ENCODE measurements around the gene CR1L.
"Not testable (repeated sequence)": the region's sequence is repeated elsewhere in the genome, so short reads cannot be mapped to it uniquely, and the experiment has no call there.

CR1L gene

DNA sequence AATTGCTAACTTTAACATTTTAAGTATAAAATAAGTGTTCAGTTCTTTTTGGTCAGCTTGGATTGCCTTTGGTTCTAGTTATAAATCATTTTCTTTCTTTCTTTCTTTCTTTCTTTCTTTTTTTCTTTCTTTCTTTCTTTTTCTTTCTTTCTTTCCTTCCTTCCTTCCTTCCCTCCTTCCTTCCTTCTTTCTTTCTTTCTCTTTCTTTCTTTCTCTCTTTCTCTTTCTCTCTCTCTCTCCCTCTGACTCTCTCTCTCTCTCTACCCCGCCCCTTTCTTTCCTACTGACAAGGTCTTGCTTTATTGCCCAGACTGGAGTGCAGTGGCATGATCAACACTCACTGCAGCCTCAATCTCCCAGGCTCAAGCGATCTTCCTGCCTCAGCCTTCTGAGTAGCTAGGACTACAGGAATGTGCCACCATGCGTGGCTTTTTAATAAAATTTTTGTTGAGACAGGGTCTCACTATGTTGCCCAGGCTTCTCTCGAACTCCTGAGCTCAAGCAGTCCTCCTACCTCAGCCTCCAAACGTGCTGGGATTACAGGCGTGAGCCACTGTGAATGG is 38.0 kb downstream of the CR1L start:
- DNase-seq (ENCODE audit: low read depth): not testable (repeated sequence)

DNA sequence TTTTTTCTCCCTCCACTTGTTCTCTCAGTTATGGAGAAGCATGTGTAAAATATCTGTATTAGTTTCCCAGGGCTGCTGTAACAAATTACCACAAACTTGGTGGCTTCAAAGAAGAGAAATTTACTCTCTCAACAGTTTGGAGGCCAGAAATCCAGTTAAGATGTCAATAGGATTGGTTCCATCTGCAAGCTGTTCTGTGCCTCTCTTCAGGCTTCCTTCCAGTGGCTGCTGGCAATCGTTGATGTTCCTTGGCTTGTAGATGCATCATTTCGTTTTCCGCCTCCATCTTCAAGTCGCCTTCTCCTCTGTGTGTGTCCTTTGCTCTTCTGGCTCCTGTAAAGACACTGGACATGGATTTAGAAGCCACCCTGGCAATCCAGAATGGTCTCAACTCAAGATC is 45.6 kb downstream of the CR1L start:
- not testable (repeated sequence) for DNase-seq (ENCODE audit: low read depth)

- DNase-seq (ENCODE audit: low read depth): no peak
These were observed 46.1 kb downstream of the CR1L start for GRCh38 chr1:207691010-207691409.

DNA sequence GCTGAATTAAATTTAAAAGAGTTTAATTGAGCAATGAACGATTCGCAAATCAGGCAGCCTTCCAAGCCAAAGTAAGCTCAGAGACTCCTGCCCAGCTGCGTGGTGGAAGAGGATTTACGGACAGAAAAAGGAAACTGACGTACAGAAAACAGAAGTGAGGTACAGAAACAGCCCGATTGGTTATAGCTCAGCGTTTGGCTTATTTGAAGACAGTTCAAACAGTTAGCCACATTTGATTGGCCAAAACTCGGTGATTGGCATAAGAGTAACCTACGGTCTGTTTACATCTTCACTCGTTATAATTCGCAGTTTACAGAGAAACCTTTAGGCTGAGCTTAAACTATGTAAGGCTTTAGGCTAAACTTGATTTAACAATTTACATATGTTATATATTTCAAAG is 46.9 kb downstream of the CR1L start:
- DNase-seq (ENCODE audit: low read depth): no peak

DNA sequence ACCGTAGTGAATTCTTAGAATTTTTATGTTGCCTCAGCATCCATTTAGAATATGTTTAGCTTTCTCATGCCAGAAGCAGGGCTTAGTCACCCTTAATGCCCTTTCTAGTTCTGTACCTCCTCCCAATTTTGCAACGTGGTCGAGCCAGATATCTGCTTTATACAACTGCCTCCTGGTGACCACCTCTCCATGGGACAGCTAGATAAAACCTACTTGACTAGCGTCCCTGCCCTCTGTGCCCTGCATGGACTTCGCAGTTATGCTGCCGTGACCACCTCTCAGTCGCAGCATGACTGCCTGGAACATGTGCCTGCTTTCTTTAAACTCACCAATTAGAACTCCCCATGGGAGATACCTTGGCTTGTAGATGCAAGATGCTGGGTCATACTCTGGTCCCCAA is 47.4 kb downstream of the CR1L start:
- not testable (repeated sequence) for DNase-seq (ENCODE audit: low read depth)

GRCh38 chr1:207695891-207696290 is 51.0 kb downstream of the CR1L start:
- no peak for DNase-seq (ENCODE audit: low read depth)

DNA sequence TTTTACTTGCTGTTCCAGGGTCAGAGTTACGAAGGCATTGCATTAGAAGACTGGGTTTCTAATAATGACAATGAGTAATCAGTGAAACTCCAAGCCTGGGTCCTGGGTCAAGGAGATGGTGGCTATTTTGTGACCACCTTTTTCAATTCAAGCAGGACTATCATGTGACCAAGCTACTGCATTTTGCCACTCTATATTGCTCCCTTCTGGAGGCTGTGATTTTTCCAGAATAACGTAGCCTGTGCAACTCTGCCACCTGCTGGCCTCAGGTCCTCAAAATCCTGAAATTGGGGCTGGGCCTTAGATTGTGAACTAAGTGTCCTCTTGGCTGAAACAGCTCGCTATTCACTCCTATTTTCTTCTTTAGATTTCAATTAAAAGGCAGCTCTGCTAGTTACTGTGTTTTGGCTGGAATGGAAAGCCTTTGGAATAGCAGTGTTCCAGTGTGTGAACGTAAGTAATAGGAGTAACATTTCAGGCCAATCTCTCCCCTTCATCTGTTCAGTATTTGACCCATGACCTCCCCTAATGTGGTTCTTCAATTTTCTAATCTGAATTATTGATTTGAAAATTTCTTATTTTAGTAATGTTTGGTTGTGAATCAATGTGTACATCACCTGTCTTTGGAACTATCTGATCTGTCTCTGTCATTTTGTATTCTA is 54.0 kb downstream of the CR1L start:
- no peak for DNase-seq (ENCODE audit: low read depth)

- DNase-seq (ENCODE audit: low read depth): no peak
These were observed 57.4 kb downstream of the CR1L start for GRCh38 chr1:207702317-207702716.

- DNase-seq (ENCODE audit: low read depth): no peak
These were observed 58.8 kb downstream of the CR1L start for GRCh38 chr1:207703712-207704111.

DNA sequence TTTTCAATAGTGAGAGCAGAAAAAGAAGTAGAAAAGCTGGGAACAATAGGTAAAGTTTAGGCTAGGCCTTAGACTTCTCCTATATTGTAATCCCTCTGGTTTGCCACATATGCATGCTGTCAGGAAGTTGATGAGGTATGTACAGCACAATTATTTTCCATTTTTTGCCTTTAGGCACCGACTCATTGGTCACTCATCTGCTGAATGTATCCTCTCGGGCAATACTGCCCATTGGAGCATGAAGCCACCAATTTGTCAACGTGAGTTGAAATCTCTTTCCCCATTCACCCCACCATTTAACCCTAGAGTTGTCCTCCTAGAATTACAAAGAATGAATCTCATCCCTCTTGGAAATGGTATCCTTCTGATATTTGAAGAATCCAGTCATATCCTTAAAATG is 63.1 kb downstream of the CR1L start:
- not testable (repeated sequence) for DNase-seq (ENCODE audit: low read depth)

DNA sequence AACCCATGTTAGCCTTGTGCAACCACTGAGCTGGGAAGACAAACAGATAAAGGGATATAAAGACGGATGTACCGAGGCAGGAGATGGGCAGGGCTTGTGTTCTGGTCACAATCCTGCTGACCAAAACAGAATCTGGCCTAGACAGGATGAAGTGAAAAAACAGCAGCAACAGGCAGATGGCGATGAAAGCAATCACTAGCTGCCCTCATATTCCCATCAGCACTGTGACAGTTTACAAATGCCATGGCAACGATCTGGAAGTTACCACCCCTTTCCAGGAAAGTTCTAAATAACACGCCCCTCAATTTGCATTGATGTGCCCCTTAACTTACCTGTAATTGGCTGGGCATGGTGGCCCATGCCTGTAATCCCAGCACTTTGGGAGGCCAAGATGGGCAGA is 66.4 kb downstream of the CR1L start:
- DNase-seq (ENCODE audit: low read depth): no peak

- not testable (repeated sequence) for DNase-seq (ENCODE audit: low read depth)
These were observed 67.8 kb downstream of the CR1L start for GRCh38 chr1:207712701-207713100.

DNA sequence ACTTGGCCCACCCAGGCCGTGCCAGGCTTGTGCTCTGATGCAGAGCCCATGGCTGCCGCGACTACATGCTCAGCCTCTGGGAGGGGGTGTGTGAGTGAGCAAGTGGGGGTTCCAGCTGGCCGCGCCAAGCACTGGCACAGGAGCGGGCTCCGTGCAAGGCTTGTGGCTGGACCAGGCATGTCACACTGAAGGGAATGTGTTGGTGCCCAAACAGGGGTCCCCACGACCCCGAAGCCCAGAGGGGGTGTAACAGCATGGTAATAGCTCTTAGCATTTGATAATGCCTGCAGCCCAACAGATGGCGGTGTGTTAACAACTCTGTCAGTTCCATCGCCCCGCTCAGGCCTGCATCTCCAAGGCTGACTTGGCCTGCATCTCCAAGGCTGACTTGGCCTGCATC is 68.6 kb downstream of the CR1L start:
- DNase-seq (ENCODE audit: low read depth): no peak

GRCh38 chr1:207719234-207719633 is 74.3 kb downstream of the CR1L start:
- DNase-seq (ENCODE audit: low read depth): no peak

DNA sequence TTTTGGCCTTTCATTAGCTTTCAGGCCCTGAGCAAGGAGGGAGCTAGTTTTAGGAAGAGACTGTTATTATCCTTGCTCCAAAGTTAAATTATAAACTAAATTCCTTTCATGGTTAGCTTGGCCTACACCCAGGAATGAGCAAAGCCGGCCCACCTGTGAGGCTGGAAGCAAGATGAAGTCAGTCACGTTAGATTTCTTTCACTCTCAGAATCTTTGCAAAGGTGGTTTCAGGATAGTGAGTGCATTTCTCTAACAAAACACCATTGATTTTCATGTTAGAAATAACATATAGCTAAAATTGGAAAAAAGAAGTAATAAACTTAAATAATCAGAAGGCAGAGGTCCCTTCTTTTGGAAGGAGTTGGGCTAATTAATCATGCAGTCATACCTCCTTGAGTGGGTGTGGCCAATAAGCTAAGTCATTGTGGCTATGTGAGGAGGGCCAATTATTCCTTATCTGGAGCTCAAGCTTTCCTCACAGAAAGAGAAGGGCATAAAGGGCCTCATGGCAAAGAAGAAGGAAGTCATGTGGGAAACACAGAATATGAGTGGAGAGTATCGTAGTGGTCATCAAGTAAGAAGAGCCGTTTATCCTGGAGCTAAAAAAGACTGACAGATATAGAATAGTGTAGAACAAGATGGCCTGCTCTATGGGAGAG is 83.4 kb downstream of the CR1L start:
- not testable (repeated sequence) for DNase-seq (ENCODE audit: low read depth)

- DNase-seq (ENCODE audit: low read depth): not testable (repeated sequence)
These were observed 92.7 kb downstream of the CR1L start for GRCh38 chr1:207737503-207738157.

- not testable (repeated sequence) for DNase-seq (ENCODE audit: low read depth)
These were observed 93.3 kb downstream of the CR1L start for GRCh38 chr1:207738158-207738659.

GRCh38 chr1:207740207-207740606 is 95.3 kb downstream of the CR1L start:
- no peak for DNase-seq (ENCODE audit: low read depth)

- no peak for DNase-seq (ENCODE audit: low read depth)
These were observed 98.1 kb downstream of the CR1L start for GRCh38 chr1:207742850-207743555.

GRCh38 chr1:207744000-207744534 is 99.1 kb downstream of the CR1L start:
- DNase-seq (ENCODE audit: low read depth): no peak

- no peak for DNase-seq (ENCODE audit: low read depth)
These were observed 100.4 kb downstream of the CR1L start for GRCh38 chr1:207745285-207745684.
